Measurements from ENCODE around the gene TRAF1. TPM values are rescaled to one million over a fixed set of nuclear protein-coding genes. Genes with fewer than 3 reads are reported as not detected.

Gene TRAF1
- total RNA-seq, 4 donors from 2014 or later, result 2.2 to 7.2 (median 4.3) TPM

GRCh38 chr9:120889606-120890271 is 36.9 kb downstream of the TRAF1 start:
- Histone ChIP-seq H3K4me1 (peaks cover 5 to 46% (median 29%) of the 10 kb centered on the region in 4 donors), H3K27ac (peak overlapping the region; percentile 15 to 65 (median 62)), H3K36me3 (no peaks in the 10 kb centered on the region), H3K4me3 (no peak overlapping the region), H3K27me3 (no peaks in the 10 kb centered on the region), H3K9me3 (no peaks in the 10 kb centered on the region)
- in situ Hi-C loops (cut with MboI; ENCODE audit: low pct_ligation_motif_present in 1 of 4, low pct_unique_long_range_greater_than_20kb in 1 of 4, low sequenced_read_pairs in 3 of 4), result no loop called here
- 100% methylated on average over 1 of the region's 1 CpG; no CpG with 5 or more reads in 1 of the 2 donors for WGBS, 2 donors (ENCODE audit: low coverage in 1 of 2)
- intact Hi-C loops (cut with DNase I; ENCODE audit: low total_unique reads), result no loop called here
- TF ChIP-seq EP300 (IDR thresholded peaks at IDR 0.05; ENCODE audit: low read depth) (no peak), POLR2AphosphoS5 (IDR thresholded peaks at IDR 0.05) (no peak), POLR2A (IDR thresholded peaks at IDR 0.05) (no peak)
- TF ChIP-seq, protein P1, sequence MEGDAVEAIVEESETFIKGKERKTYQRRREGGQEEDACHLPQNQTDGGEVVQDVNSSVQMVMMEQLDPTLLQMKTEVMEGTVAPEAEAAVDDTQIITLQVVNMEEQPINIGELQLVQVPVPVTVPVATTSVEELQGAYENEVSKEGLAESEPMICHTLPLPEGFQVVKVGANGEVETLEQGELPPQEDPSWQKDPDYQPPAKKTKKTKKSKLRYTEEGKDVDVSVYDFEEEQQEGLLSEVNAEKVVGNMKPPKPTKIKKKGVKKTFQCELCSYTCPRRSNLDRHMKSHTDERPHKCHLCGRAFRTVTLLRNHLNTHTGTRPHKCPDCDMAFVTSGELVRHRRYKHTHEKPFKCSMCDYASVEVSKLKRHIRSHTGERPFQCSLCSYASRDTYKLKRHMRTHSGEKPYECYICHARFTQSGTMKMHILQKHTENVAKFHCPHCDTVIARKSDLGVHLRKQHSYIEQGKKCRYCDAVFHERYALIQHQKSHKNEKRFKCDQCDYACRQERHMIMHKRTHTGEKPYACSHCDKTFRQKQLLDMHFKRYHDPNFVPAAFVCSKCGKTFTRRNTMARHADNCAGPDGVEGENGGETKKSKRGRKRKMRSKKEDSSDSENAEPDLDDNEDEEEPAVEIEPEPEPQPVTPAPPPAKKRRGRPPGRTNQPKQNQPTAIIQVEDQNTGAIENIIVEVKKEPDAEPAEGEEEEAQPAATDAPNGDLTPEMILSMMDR (IDR thresholded peaks at IDR 0.05), result no peak
- DNase-seq, result no peak

DNA sequence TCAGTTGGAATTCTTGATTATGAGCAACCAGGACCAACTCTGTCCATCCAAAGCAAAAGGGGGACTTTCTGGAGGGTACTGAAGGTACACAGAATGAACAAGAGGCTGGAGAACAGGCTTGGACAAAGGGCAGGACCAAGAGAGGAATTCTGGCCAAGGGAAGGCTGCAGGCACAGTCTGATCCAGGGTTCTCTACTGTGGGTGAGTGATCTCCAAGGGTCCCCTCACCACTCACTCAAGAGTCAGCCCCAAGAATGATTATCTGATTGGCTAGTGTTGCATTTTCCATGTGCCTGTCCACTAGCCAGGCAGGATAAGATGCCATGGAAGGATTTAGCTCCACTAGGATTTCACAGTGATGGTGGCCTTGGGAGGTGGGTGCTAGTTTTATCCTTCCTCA is 38.0 kb downstream of the TRAF1 start:
- H3K4me1 ChIP-seq, result peaks cover 0 to 40% (median 26%) of the 10 kb centered on the region in 4 donors
- in situ Hi-C loops (cut with MboI; ENCODE audit: low pct_ligation_motif_present in 1 of 4, low pct_unique_long_range_greater_than_20kb in 1 of 4, low sequenced_read_pairs in 3 of 4), result no loop called here

DNA sequence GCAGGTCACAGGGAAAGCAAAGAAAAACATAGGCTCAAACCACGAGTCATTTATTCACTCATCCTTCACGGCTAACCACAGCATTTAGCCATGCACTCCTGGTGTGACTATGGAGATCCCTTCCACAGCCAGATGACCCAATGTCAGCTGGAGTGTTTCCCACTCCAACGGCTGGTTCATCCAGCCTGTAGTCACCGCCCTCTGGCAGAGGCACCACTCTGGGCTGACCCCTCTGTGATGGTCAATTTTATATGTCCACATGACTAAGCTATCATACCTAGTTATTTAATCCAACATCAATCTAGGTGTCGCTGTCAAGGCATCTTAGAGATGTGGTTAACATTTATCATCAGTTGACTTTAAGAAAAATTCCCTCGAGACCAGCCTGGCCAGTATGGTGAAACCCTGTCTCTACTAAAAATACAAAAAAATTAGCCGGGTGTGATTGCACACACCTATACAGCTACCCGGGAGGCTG is 40.1 kb downstream of the TRAF1 start:
- intact Hi-C loops (cut with DNase I; ENCODE audit: low total_unique reads), result no loop called here
- no peak for DNase-seq
- Histone ChIP-seq H3K27me3 (no peaks in the 10 kb centered on the region), H3K4me1 (peaks cover 0 to 26% (median 15%) of the 10 kb centered on the region in 4 donors), H3K4me3 (no peak overlapping the region), H3K27ac (peak overlapping the region in 3 of 4 donors; percentile 50 to 61 (median 60)), H3K9me3 (no peaks in the 10 kb centered on the region), H3K36me3 (no peaks in the 10 kb centered on the region)
- TF ChIP-seq EP300 (IDR thresholded peaks at IDR 0.05; ENCODE audit: low read depth) (no peak), POLR2AphosphoS5 (IDR thresholded peaks at IDR 0.05) (no peak), POLR2A (IDR thresholded peaks at IDR 0.05) (no peak)
- TF ChIP-seq, protein P1 (IDR thresholded peaks at IDR 0.05), result no peak
- in situ Hi-C loops (cut with MboI; ENCODE audit: low pct_ligation_motif_present in 1 of 4, low pct_unique_long_range_greater_than_20kb in 1 of 4, low sequenced_read_pairs in 3 of 4), result no loop called here
- WGBS, 2 donors (ENCODE audit: low coverage in 1 of 2), result 72 to 78% methylated on average over 4 to 8 of the region's 8 CpGs

More for the DNA sequence above, 38.0 kb downstream of the TRAF1 start:
- H3K27ac ChIP-seq, result no peak overlapping the region
- no peak overlapping the region for H3K4me3 ChIP-seq
- H3K36me3 ChIP-seq, result no peaks in the 10 kb centered on the region
- TF ChIP-seq, protein P1 (IDR thresholded peaks at IDR 0.05), result no peak
- TF ChIP-seq POLR2AphosphoS5 (IDR thresholded peaks at IDR 0.05) (no peak), POLR2A (IDR thresholded peaks at IDR 0.05) (no peak), EP300 (IDR thresholded peaks at IDR 0.05; ENCODE audit: low read depth) (no peak)
- DNase-seq, result no peak
- intact Hi-C loops (cut with DNase I; ENCODE audit: low total_unique reads), result no loop called here
- no peaks in the 10 kb centered on the region for H3K27me3 ChIP-seq
- H3K9me3 ChIP-seq, result no peaks in the 10 kb centered on the region

DNA sequence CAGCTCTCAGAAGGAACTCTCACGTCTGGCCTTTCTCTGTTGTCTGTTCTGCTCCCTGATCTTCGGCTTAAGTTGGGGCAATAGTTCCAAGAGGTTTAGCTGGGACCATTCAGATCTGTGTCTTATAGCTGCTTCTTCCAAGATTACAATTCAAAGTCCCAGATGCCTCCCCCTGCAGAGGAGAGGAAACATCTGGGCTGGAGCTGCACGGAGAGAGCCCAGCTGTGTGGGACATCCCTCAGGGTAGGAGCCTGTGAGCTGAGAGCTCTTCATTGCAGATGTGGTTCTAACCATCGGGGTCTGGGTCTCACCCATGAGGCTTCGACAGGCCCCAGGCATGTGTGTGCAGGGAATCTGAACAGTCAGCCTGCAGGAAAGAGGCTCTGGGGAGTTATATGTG is 40.6 kb downstream of the TRAF1 start:
- peaks cover 0 to 21% (median 14%) of the 10 kb centered on the region in 4 donors for H3K4me1 ChIP-seq
- 38 to 53% methylated on average over 3 to 5 of the region's 5 CpGs for WGBS, 2 donors (ENCODE audit: low coverage in 1 of 2)
- no peaks in the 10 kb centered on the region for H3K9me3 ChIP-seq
- H3K27ac ChIP-seq, result peak overlapping the region; percentile 38 to 61 (median 55)
- TF ChIP-seq EP300 (IDR thresholded peaks at IDR 0.05; ENCODE audit: low read depth) (no peak), POLR2AphosphoS5 (IDR thresholded peaks at IDR 0.05) (no peak), POLR2A (IDR thresholded peaks at IDR 0.05) (no peak)
- TF ChIP-seq, protein P1 (IDR thresholded peaks at IDR 0.05), result no peak
- no peak overlapping the region for H3K4me3 ChIP-seq
- H3K36me3 ChIP-seq, result no peaks in the 10 kb centered on the region
- no peaks in the 10 kb centered on the region for H3K27me3 ChIP-seq
- intact Hi-C loops (cut with DNase I; ENCODE audit: low total_unique reads) (no loop called here), in situ Hi-C loops (cut with MboI; ENCODE audit: low pct_ligation_motif_present in 1 of 4, low pct_unique_long_range_greater_than_20kb in 1 of 4, low sequenced_read_pairs in 3 of 4) (no loop called here)
- no peak for DNase-seq
